Suprapubic skin (tissue), 4 donors: Measurements from ENCODE around the gene LCAT. TPM values are rescaled to one million over a fixed set of nuclear protein-coding genes. Genes with fewer than 3 reads are reported as not detected.

Experiments
- DNase-seq, 2 donors: peaks; one replicate each; pipeline ENCODE4 v3.0.0-alpha.2; 2019; ENCODE audit warnings: low spot score in 2 of 2
- H3K27ac ChIP-seq: fragments of 200-600 bp; sonication (generic); one replicate; pipeline ENCODE4 v1.5.1; 2019
- H3K27me3 ChIP-seq: fragments of 200-600 bp; sonication (generic); one replicate; pipeline ENCODE4 v1.5.1; 2019
- H3K36me3 ChIP-seq: fragments of 200-600 bp; sonication (generic); one replicate; pipeline ENCODE4 v1.5.1; 2019
- H3K4me1 ChIP-seq: fragments of 200-600 bp; sonication (generic); one replicate; pipeline ENCODE4 v1.5.1; 2019
- H3K4me3 ChIP-seq: fragments of 200-600 bp; sonication (generic); one replicate; pipeline ENCODE4 v1.5.1; 2019; ENCODE audit warnings: mild to moderate bottlenecking
- H3K9me3 ChIP-seq: fragments of 200-600 bp; sonication (generic); one replicate; pipeline ENCODE4 v1.5.1; 2019
- EP300 ChIP-seq: sonication (generic); formaldehyde crosslinking; IDR thresholded peaks from one replicate; pipeline ENCODE4 v1.6.1; 2017; ENCODE audit warnings: antibody characterized with exemption
- POLR2A ChIP-seq, 2 donors: fragments of 450-650 bp; IDR thresholded peaks; one replicate each; pipeline ENCODE4 v1.6.1; 2017; ENCODE audit warnings: antibody characterized with exemption in 2 of 2, mild to moderate bottlenecking in 2 of 2, moderate library complexity in 2 of 2
- POLR2AphosphoS5 ChIP-seq, 3 donors: sonication (generic); formaldehyde crosslinking; IDR thresholded peaks; one replicate each; pipeline ENCODE4 v1.6.1; 2017; ENCODE audit warnings: antibody characterized with exemption in 3 of 3
- WGBS: methylation state at CpG from one replicate; pipeline ENCODE4 v1.1.5; 2018; 5-methylcytosine and 5-hydroxymethylcytosine counted together
- total RNA-seq, 4 donors: library from RNA; depleted of rRNA; stranded (reverse); fragments of >200 nt; gene quantifications; one replicate each; pipeline ENCODE4 v1.1.0, GENCODE V29; 2016
- TF ChIP-seq, protein P1 (sequence below), 2 donors: fragments of 200-600 bp in 1 of 2; fragments of 450-650 bp in 1 of 2; sonication (generic) in 1 of 2; IDR thresholded peaks; one replicate each; pipeline ENCODE4 v1.5.1; 2016 to 2019; ENCODE audit warnings: antibody characterized with exemption in 2 of 2, mild to moderate bottlenecking in 1 of 2, moderate library complexity in 1 of 2

The LCAT gene
- total RNA-seq, 4 donors from 2014 or later, result 10.6 to 61.4 (median 22.6) TPM

DNA sequence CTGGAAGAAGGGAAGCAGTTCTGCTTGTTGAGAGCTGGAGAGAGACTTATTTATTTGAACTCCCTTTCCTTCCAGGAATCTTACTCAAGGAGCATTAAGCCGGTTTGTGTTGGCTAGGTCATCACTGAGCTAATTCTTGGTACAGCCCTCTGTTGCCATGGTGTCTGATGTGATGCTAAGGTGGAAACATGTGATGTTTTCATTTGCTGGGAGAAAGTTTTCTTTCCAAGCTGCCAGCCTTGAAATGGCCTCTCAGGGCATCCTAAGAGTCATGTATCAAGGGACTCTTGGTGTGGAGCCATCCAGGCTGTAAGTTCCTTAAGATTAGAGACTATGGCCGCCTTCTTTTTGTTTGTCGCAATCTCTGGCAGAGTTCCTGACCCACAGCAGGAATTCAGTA is 46.7 kb downstream of the LCAT start:
- Histone ChIP-seq H3K4me1 (peaks cover 42% of the 10 kb centered on the region), H3K4me3 (no peak overlapping the region), H3K27ac (no peak overlapping the region), H3K36me3 (peaks cover 9% of the 10 kb centered on the region), H3K9me3 (no peaks in the 10 kb centered on the region), H3K27me3 (no peaks in the 10 kb centered on the region)
- WGBS, result 49% methylated on average over 3 of the region's 3 CpGs
- TF ChIP-seq POLR2AphosphoS5 (IDR thresholded peaks at IDR 0.05) (no peak), POLR2A (IDR thresholded peaks at IDR 0.05) (no peak), EP300 (no peak)
- TF ChIP-seq, protein P1, sequence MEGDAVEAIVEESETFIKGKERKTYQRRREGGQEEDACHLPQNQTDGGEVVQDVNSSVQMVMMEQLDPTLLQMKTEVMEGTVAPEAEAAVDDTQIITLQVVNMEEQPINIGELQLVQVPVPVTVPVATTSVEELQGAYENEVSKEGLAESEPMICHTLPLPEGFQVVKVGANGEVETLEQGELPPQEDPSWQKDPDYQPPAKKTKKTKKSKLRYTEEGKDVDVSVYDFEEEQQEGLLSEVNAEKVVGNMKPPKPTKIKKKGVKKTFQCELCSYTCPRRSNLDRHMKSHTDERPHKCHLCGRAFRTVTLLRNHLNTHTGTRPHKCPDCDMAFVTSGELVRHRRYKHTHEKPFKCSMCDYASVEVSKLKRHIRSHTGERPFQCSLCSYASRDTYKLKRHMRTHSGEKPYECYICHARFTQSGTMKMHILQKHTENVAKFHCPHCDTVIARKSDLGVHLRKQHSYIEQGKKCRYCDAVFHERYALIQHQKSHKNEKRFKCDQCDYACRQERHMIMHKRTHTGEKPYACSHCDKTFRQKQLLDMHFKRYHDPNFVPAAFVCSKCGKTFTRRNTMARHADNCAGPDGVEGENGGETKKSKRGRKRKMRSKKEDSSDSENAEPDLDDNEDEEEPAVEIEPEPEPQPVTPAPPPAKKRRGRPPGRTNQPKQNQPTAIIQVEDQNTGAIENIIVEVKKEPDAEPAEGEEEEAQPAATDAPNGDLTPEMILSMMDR (IDR thresholded peaks at IDR 0.05), result no peak
- DNase-seq, result no peak

DNA sequence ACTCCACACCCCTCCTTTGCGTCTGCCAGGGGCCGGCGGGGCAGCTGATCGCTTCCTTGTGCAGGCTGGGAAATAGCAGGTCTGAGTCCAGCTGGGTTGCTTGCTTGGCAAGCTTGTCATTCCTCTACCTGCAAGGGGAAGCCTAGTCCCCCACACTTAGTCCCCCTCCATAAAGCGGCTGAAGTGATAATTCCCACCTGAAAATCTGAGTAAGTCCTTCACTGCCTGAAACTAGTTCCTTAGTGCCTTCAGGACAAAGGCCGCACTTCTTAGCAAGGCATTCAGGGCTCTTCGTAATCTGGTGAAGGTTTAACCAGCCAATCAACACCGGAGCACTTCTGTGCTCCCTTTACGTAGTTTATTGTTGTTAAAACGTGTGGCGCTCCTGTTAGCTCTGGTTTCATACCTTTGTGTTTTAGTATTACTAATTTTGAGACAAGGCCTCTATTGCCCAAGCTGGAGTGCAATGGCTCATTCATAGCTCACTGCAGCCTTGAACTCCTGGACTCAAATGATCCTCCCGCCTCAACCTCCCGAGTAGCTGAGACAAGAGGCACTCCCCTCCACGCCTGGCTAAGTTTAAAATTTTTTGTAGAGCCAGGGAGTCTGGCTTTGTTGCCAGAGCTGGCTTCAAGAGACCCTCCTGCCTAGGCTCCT is 50.0 kb downstream of the LCAT start:
- H3K9me3 ChIP-seq, result no peaks in the 10 kb centered on the region
- H3K27me3 ChIP-seq, result no peaks in the 10 kb centered on the region
- H3K4me1 ChIP-seq, result peaks cover 43% of the 10 kb centered on the region
- H3K27ac ChIP-seq, result peak overlapping the region; percentile 93
- TF ChIP-seq EP300 (no peak), POLR2AphosphoS5 (IDR thresholded peaks at IDR 0.05) (no peak), POLR2A (IDR thresholded peaks at IDR 0.05) (no peak)
- TF ChIP-seq, protein P1 (IDR thresholded peaks at IDR 0.05), result no peak
- peak overlapping the region; percentile 77 for H3K4me3 ChIP-seq
- DNase-seq, result no peak
- H3K36me3 ChIP-seq, result no peaks in the 10 kb centered on the region
- 18% methylated on average over 14 of the region's 14 CpGs for WGBS

DNA sequence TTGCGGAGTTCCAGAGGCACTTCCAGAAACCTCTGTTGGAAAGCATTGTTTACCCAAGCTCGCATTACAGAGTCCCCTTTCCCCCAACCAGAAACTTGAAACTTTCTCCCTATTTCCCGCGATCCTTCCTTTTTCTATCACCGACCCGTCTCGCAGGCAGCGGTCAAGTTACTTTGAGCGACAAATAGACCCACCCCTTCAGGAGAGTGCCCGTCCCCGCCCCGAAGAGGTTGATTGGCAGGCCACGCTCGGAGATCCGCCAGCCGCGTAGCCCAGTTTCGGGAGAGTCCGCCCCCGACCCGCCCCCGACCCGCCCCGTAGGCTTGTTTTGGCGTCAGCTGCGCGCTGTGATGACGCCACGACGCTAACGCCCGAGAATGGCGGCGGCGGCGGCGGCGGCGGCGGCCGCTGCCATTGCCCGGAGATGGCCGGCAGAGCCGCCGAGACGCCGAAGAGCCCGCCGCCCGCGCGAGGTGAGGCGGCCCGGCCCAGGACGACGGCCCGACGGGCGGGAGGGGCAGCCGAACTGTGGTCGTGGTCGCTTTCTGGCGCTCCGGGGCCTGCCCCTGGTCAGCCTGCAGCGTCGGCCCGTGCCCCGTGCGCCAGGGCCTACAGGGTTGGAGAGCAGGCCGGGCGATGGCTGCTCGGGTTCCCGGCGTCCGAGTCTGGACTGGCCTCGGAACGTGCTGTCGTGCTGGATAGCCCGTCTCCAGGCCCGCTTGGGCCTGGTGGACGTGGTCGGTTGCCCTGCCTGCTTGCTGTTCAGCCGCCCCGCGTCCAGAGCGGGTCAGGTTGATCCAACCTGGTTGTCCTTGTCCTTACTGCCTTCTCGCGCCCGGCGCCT is 50.8 kb downstream of the LCAT start, which contains the start of gene PSKH1:
Gene PSKH1, plus strand, starts transcription at position 356 of the 844 bp plus-strand sequence. CDS start 15,496 bp downstream, outside the sequence.
- Histone ChIP-seq H3K4me1 (peaks cover 40% of the 10 kb centered on the region), H3K27ac (peak within 1 kb of the TSS; percentile 93), H3K27me3 (no peaks in the 10 kb centered on the region), H3K9me3 (no peaks in the 10 kb centered on the region), H3K36me3 (no peaks in the 10 kb centered on the region), H3K4me3 (peak within 1 kb of the TSS; percentile 77)
- WGBS, result 1% methylated on average over 30 of the region's 90 CpGs
- DNase-seq, result peak; percentile 98
- TF ChIP-seq EP300 (no peak), POLR2A (IDR thresholded peaks at IDR 0.05) (peak; percentile 42 to 91), POLR2AphosphoS5 (IDR thresholded peaks at IDR 0.05) (no peak)
- TF ChIP-seq, protein P1 (IDR thresholded peaks at IDR 0.05), result no peak

DNA sequence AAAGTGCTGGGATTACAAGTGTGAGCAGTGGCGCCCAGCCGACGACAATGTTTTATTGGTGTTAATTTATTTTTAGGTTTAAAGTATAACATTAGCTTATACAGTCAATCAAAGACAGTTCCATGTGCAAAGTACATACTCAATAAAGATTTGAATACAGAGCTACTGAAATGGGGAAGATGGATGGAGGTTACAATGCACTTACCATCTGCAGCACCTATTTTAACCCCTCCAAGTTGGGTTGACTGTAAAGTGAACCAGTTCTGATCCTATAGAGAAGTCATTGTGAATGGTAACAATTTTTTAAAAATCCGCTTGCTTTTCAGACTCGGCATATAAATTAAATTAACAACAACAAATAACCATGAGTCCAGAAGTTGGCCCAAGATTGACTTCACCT is 51.5 kb downstream of the LCAT start:
- Histone ChIP-seq H3K27me3 (no peaks in the 10 kb centered on the region), H3K27ac (no peak overlapping the region), H3K4me1 (peaks cover 32% of the 10 kb centered on the region), H3K4me3 (peak overlapping the region; percentile 77), H3K36me3 (no peaks in the 10 kb centered on the region), H3K9me3 (no peaks in the 10 kb centered on the region)
- 59% methylated on average over 5 of the region's 5 CpGs for WGBS
- DNase-seq, result no peak
- TF ChIP-seq POLR2A (IDR thresholded peaks at IDR 0.05), result no peak
- TF ChIP-seq EP300, result no peak
- no peak for TF ChIP-seq POLR2AphosphoS5 (IDR thresholded peaks at IDR 0.05)
- TF ChIP-seq, protein P1 (IDR thresholded peaks at IDR 0.05), result no peak

Other genes starting within 250 kb of the LCAT start
- gene GFOD2, start 224.8 kb downstream of the LCAT start, total RNA-seq, result 10 to 100 TPM; 18.3 to 31.1 (median 25.9) TPM
- gene RANBP10, start 137.6 kb downstream of the LCAT start, total RNA-seq, result 10 to 100 TPM; 18.4 to 35.2 (median 27.6) TPM
- 1 to 10 TPM in 2 of 4 donors, under 1 TPM in 2; 0.34 to 1.4 (median 0.87) TPM for gene TSNAXIP1, start 137.2 kb downstream of the LCAT start, total RNA-seq
- 10 to 100 TPM; 45.7 to 92.0 (median 76.4) TPM for gene THAP11, start 101.8 kb downstream of the LCAT start, total RNA-seq
- gene NUTF2, start 97.2 kb downstream of the LCAT start, total RNA-seq, result 100 to 1,000 TPM; 101 to 161 (median 113) TPM
- gene CENPT, start 96.4 kb downstream of the LCAT start, total RNA-seq, result 100 to 1,000 TPM; 140 to 311 (median 201) TPM
- gene EDC4, start 71.1 kb downstream of the LCAT start, total RNA-seq, result 100 to 1,000 TPM in 1 of 4 donors, 10 to 100 TPM in 3; 59.5 to 110 (median 68.0) TPM
- 1 to 10 TPM in 3 of 4 donors, not detected in 1; 4.3 to 5.6 (median 4.7) TPM for gene NRN1L, start 59.2 kb downstream of the LCAT start, total RNA-seq
- gene PSKH1, start 50.9 kb downstream of the LCAT start, total RNA-seq, result 10 to 100 TPM; 16.4 to 26.9 (median 24.5) TPM
- 1 to 10 TPM in 3 of 4 donors, under 1 TPM in 1; 0.55 to 2.7 (median 1.8) TPM for gene CTRL, start 12.3 kb downstream of the LCAT start, total RNA-seq
- 10 to 100 TPM; 13.5 to 31.2 (median 16.3) TPM for gene PSMB10, start 7.3 kb downstream of the LCAT start, total RNA-seq
- gene SLC12A4, start 24.5 kb upstream of the LCAT start, total RNA-seq, result 100 to 1,000 TPM in 1 of 4 donors, 10 to 100 TPM in 3; 31.2 to 165 (median 72.2) TPM
- not detected for gene DPEP3, start 36.4 kb upstream of the LCAT start, total RNA-seq
- under 1 TPM in 1 of 4 donors, not detected in 3; 0.56 TPM for gene DPEP2, start 55.4 kb upstream of the LCAT start, total RNA-seq
- not detected for gene DPEP2NB, start 71.8 kb upstream of the LCAT start, total RNA-seq
- gene DDX28, start 79.1 kb upstream of the LCAT start, total RNA-seq, result 10 to 100 TPM in 2 of 4 donors, 1 to 10 TPM in 2; 9.0 to 22.5 (median 13.0) TPM
- gene DUS2, start 79.2 kb upstream of the LCAT start, total RNA-seq, result 10 to 100 TPM; 14.4 to 21.6 (median 15.5) TPM
- 10 to 100 TPM; 32.7 to 58.1 (median 36.9) TPM for gene NFATC3, start 141.2 kb upstream of the LCAT start, total RNA-seq